CD4-positive, alpha-beta T cell treated with Interleukin-10 for 1 hour (primary cell): ENCODE measurements around the gene EVI5.
"Not testable (repeated sequence)": the region's sequence is repeated elsewhere in the genome, so short reads cannot be mapped to it uniquely, and the experiment has no call there.

Source experiments
- DNase-seq: peaks from one replicate; pipeline ENCODE4 v3.0.0-alpha.2; 2020

EVI5 gene

DNA sequence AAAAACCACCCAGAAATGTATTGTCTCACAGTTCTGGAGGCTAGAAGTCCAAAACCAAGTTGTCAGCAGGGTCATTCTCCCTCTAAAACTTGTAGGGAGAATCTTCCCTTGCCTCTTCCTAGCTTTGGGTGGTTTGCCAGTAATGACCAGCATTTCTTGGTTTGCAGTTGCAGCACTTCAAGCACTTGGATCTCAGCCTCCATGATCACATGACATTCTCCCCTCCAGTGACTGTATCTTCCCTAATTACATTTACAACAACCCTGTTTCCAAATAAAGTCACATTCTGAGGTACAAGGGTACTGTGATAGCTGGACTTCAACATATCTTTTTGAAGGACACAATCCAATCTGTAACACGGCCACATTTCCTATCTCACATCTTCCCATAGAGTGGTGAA is 37.2 kb downstream of the EVI5 start:
- no peak for DNase-seq

DNA sequence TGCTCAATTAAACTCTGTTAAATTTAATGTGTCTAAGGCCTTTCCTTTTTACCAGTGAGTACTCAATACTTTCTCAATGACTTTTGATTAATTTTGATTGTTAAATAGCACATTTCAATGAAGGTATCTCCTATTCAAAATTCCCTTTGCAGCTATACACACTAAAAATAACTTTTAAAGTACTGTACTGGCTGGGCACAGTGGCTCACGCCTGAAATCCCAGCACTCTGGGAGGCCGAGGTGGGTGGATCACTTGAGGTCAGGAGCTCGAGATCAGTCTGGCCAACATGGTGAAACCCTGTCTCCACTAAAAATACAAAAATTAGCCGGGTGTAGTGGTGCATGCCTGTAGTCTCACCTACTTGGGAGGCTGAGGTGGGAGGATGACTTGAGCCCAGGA is 38.7 kb downstream of the EVI5 start:
- not testable (repeated sequence) for DNase-seq

DNA sequence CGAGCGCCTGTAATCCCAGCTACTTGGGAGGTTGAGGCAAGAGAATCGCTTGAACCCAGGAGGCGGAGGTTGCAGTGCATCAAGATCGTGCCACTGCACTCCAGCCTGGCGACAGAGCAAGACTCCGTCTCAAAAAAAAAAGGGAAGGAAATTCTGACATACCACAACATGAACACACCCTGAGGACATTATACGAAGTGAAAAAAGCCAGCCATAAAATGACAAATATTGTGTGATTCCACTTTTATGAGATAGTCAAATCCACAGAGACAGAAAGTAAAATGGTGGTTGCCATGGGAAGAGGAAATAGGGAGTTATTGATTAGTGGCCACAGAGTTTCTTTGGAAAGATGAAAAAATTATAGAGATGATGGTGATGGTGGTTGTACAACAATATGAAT is 41.7 kb downstream of the EVI5 start:
- no peak for DNase-seq

DNA sequence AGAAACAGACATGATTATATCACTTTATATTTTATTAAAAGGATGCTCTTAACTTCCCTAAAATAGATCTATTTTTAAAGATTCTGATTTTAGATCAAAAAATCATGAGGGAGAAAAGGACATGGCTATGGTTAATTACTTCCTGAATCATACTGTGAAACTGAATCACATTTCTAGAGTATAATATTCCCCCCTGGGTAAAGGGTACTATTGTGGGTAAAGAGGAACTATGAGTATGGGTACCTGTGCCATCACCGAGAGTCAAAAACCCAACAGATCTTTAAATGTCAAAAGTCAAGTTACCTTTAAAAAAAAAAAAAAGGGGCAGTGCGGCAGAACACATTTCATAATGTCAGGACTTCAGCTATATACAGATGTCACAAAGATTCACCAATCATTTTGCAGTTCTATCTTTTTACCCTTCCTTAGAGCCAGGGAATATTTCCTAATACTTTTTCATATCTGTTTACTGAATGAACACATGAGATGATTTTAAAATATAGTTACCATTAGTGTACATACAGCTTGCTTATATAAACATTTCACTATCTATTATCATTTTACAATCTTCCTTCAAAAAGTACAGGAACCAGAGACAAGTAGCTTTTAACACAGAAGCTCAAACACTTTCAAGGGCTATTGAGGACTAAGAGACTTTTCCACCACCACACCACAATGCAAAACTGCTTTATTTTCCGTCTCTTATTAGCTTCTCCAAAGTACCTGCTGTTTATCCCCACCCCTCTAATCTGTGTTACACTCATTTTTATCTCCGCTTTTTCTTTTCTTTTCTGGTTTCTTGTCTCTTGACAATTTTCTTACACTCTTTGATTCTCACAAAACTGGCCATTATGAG is 45.0 kb downstream of the EVI5 start:
- DNase-seq, result no peak

DNA sequence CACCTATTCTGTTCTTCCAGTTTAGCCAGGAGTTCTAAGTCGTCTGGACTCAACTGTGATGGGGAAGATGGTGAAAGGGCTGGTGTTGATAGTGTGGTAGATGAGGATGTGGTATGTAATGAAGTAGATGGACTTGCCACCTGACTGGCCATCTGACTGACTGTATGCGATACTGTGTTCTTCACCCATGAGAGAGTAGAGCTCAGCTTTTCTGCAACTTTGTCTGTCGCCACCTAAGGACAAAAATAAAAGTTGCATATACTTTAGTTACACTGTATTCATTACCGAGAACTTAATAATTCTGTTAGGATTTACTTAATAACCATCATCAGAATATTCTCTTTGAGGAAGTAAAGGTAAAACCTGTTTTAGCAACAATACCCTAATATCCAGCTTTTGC is 48.5 kb downstream of the EVI5 start:
- no peak for DNase-seq

DNA sequence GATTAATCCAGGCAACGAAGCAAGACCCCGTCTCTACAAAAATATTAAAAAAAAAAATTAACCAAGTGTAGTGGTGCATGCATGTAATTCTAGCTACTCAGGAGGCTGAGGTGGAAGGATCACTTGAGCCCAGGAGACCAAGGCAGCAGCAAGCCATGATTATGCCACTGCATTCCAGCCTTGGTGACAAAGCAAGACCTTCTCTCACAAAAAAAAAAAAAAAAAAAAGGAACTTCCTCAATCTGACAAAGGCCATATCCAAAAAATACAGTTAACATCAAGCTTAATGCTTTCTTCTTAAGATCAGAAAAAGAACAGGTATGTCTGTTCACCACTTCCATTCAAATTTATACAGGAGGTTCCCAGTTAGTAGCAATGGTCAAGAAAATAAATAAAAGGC is 54.4 kb downstream of the EVI5 start:
- DNase-seq, result no peak

DNA sequence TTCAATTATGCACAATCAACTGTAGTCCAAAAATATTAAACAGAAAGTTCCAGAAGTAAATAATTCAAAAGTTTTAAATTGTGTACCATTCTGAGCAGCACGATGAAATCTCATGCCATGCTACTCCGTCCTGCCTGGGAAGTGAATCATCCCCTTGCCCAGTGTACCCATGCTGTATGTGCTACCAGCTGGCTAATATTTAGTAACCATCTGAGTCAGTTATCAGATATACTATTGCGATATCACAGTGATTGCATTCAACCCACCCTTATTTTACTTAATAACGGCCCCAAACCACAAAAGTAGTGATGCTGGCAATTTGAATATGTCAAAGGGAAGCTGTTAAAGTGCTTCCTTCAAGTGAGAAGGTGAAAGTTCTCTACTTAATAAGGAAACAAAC is 56.2 kb downstream of the EVI5 start:
- no peak for DNase-seq

DNA sequence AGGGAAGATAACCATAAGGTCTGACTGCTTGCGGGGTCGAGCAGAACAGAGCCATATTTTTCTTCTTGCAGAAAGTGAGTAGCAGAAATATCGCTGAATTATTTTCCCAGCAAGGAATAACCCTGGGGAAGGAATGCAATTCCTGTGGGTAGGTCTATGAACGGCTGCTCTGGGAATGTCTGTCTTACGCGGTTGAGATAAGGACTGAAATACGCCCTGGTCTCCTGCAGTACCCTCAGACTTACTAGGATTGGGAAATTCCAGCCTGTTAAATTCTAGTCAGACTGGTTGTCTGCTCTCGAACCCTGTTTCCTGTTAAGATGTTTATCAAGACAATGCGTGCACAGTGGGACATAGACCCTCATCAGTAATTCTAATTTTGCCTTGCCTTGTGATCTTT is 61.2 kb downstream of the EVI5 start:
- not testable (repeated sequence) for DNase-seq

DNA sequence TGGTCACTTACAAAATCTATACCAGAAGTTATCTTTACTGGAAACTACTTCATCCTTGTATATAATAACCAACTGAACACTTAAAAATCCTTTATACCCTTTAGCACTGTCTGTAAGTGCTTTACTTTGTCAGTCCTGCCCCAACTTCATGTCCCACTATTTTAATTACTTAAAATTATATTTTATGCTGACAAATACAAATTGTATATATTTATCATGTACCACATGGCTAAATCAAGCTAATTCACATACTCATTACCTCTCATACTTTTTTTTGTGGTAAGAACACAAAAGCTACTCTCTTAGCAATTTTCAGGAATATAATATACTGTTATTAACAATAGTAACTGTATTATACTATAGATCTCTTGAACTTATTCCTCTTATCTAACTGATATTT is 63.0 kb downstream of the EVI5 start:
- DNase-seq, result no peak

DNA sequence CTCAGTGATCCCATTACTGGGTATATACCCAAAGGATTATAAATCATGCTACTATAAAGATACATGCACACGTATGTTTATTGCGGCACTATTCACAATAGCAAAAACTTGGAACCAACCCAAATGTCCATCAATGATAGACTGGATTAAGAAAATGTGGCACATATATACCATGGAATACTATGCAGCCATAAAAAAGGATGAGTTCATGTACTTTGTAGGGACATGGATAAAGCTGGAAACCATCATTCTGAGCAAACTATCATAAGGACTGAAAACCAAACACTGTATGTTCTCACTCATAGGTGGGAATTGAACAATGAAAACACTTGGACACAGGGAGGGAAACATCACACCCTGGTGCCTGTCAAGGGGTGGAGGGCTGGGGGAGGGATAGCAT is 63.8 kb downstream of the EVI5 start:
- DNase-seq, result not testable (repeated sequence)

DNA sequence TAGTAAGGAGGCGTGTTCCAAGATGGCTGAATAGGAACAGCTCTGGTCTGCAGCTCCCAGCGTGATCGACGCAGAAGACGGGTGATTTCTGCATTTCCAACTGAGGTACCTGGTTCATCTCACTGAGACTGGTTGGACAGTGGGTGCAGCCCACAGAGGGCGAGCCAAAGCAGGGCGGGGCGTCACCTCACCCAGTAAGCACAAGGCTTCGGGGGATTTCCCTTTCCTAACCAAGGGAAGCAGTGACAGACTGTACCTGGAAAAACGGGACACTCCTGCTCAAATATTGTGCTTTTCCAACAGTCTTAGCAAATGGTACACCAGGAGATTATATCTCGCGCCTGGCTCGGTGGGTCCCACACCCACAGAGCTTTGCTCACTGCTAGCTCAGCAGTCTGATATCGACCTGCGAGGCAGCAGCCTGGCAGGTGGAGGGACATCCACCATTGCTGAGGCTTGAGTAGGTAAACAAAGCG is 69.4 kb downstream of the EVI5 start:
- DNase-seq, result not testable (repeated sequence)

DNA sequence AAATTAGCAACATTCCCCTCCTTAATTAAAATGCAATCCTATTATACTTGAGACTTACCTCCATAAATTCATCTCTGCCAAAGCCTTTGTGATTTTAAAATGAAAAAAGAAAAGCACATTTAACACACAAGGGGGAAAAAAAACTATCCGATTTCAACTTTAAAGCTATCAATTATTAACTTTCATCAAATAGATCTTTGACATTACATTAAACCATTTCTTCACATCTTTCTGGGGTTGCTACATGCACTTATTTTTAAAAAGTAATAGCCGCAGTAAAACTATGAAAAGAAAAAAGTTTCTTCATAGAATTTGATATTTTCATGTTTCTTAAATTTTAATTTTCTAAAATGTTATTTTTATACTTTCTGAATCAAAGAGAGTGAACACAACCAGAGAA is 71.0 kb downstream of the EVI5 start:
- no peak for DNase-seq

DNA sequence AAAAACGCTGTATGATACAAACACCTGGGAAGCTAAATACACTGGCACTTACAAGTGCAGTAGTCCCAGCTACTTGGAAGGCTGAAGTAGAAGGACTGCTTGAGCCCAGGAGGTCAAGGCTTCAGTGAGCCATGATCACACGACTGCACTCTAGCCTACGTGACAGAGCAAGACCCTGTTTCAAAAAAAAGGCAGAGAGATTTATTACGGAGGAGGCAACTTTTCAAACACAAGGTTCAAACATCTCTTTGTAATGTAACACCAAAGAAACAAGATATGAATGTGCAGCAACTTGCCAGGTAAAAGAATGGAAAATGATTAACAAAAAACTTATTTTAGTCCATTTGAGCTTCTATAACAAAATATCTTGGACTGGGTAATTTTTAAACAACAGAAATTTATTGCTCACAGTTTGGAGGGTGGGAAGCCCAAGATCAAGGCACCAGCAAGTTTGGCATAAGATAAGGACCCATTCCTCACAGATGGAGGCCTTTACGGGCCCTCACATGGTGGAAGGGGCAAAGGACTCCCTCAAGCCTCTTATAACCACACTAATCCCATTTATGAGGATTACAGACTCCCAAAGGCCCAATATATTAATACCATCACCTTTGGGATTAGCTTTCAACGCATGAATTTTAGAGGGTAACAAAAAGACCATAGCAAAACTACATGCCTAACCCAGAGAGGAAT is 73.3 kb downstream of the EVI5 start:
- no peak for DNase-seq

DNA sequence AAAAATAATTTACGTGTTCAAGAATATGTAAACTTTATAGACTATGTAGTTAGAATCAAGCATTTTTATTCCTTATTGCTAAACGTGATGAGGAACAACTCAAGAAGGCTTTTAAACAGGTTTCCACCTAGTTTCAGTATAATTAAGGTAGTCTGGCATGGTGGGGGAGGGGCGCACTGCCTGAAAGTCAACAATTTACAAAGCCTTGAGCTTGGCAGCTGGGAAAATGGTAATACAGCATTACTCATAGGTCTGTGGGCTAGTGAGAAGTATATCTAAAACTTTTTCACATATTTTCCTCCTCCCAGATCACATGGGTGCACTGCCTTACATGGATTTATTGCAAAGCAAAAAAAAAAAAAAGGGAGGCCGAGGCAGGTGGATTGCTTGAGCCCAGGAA is 75.2 kb downstream of the EVI5 start:
- DNase-seq, result no peak

DNA sequence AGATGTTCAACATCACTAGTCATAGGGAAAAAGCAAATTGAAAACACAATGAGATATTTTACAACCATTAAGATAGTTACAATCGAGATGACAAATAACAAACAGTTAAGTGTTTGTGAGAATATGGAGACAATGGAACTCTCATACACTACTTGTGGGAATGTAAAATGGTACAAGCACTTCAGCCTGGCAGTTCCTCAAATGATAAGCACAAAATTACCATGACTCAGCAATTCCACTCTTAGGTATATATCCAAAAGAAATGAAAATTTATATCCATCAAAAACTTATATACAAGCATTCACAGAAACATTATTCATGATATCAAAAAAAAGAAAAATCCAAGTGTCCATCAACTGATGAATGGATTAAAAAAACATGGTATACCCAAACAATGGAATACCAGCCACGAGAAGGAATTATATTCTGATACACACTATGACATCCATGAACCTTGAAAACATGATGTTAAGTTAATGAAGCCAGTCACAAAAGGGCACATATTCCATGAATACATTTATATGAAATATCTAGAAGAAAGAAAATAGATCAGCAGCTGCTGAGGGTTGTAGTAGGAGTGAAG is 76.4 kb downstream of the EVI5 start:
- DNase-seq, result no peak

DNA sequence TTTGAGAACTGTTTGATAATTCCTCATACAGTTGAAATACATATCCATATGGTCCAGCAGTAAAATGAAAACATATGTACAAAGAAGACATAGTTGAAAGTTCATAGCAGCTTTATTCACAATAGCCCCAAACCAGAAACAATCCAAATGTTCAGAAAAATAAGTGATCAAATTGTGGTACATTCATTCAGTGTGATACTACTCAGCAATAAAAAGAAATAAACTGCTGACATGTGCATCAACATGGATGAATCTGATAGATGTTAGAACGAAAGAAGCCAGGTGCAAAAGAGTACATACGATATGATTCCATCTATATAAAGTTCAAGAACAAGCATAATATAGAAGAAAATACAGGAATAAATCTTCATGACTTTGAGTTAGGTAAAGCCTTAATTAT is 77.2 kb downstream of the EVI5 start:
- DNase-seq, result no peak

DNA sequence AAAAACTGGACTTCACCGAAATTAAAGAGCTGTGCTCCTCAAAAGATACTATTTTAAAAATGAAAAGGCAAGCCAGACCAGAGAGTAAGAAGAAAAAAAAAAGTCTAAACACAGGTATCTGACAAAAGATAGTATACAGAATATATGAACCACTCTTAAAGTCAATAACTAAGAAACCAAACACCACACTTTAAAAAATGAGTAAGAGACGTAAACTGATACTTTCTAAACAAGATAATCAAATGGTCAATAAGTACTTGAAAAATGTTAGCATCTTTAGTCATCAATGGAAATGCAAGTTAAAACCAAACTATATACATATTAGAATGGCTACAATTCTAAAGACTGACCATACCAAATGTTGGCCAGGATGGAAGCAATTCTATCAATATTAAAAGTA is 77.6 kb downstream of the EVI5 start:
- DNase-seq, result no peak

DNA sequence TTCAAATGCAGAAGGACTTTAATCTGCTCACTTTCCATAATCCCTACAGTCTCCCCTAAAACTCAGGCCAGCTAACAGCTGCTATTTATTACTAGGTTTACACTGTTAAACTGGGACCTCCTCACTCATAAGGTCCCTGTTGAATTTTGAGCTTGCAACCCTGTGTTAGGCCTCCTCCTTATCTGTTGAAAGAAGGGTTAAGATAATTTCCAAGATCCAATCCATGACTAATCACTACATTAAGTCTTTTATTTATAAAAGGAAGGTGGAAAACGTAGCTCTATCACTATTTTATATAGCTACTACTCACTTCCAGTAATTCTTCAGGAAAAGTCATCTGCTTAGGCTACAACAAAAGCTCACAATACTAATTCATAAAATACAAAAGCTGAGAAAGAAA is 79.5 kb downstream of the EVI5 start:
- no peak for DNase-seq

DNA sequence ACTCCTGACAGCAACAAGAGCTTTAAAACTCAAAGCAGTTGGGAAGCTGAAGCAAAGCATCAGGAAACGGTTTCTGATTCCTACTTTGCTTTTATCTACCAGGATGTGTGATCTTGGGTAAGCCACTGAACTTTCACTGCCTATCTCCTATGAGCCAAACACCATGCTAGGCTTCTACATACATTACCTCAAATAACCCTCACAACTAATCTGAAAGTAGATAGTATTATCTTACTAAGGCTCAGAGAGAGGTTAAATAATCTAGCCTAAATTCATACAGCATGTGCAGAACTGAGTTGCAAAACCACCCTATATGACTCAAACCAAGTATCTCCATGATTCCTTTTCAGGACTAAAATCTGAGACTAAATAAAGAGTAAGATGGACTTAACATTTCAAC is 83.8 kb downstream of the EVI5 start:
- no peak for DNase-seq

DNA sequence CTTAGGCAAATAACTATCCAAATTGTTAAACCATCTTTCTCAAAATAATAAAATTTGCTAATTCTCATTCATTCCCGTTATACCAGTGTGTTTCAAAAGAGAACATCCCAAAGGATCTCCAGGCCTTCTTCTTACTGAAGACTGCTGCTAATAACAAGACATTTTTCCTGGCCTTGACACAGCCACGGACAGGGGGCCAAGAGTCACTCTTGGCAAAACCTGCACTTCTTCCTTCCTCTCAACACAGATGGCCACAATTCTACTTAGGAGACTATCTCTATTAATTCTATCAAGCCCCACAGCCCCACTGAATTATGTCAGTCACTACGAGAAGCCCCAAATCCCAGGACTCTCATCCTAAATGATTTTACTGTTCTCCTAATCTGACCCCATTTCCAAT is 86.0 kb downstream of the EVI5 start:
- no peak for DNase-seq

DNA sequence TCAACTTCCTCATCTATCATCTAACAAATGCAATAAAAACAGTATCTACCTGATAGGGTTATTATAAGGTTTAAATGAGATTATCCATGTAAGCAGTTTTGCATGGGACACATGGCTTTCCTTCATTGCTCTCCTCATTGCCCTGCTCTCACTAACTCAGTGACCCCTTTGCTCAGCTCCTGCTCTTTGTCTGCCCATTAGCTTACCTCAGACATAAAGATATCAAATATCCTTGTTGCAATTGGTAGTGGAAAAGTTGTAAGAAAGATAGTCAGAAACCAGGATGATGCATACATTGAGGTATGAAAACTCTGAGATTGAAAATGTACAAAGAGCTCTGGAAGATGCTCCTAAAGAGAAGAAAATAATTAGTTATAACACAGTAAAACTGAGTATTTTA is 89.8 kb downstream of the EVI5 start:
- DNase-seq, result no peak

DNA sequence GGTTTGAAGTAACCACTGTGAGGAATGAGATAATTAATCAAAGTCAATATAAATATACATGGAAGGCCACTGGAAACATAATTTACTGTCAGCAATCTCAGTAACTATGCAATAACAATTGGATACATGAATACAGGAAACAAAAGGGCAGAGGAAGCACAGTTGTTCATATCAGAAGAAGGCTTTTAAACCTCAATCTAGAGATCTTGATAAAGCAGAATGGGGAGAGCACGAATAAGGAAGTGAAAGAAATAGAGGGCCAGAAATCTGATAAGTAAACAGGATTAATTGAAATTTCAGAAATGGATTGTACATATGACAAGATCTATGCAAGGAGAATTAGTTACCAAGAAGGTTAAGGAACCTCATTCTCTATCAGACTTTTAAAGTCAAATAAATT is 93.0 kb downstream of the EVI5 start:
- DNase-seq, result no peak

DNA sequence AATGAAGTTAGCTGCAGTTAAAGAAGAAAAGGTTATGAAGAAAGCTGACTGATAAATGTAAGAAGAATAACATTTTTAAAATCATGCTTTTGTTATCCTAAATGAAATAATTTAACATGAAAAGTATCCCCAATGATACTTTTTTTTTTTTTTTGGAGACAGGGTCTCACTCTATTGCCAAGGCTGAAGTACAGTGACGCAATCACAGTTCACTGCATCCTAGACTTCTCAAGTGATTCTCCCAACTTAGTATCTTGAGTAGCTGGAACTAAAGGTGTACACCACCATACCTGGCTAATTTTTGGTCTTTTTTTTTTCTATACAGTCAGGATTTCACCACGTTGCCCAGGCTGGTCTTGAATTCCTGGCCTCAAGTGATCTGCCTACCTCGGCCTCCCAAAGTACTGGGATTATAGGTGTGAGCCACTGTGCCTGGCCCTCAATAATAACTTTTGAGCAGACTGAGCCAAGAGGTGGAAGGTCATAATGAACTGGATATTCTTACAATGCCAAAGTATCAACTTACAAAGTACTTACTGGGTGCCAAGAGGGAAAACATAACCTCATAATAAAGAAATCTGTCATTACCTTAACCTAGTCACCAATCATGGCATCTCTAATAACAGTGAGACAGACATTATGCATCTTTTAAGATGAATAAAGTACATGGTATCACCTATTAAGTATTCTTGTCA is 94.5 kb downstream of the EVI5 start:
- DNase-seq, result no peak

DNA sequence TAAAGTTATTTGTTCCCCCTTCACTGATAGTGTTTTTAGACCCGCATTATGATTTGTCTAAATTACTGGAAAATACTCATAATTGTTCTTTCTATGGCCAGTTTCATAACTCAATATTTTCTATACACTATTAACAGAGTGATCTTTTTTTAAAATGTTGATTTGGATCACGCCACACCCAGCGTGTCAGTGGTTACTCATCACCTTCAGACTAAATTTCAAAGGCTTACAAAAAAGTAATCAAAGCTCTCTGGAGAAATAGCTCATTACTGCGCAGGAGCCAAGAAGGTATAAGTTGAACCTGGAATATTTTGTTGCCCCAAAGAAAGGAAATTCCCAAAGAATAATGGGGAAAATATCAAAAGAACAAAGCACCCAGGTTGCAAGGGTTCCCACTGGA is 104.9 kb downstream of the EVI5 start:
- DNase-seq, result no peak
